GM19238 (cell line): ENCODE results near the gene TEKT2.

Experiments
- DNase-seq: peaks from one replicate; pipeline ENCODE4 v3.0.0; 2011; ENCODE audit warnings: low spot score; ENCODE audit not compliant: insufficient read length

TEKT2 gene

GRCh38 chr1:36087233-36088123, 3.6 kb downstream of the TEKT2 start:
- no peak for DNase-seq

GRCh38 chr1:36088265-36088576, 4.3 kb downstream of the TEKT2 start:
- DNase-seq, result no peak

- DNase-seq, result peak; percentile 94
Measured at GRCh38 chr1:36088577-36089392, 4.9 kb downstream of the TEKT2 start, which contains the start of gene ADPRS. ADPRS (plus strand) TSS chr1:36088892; CDS start chr1:36088905, 13 bp downstream.

- DNase-seq, result no peak
Measured at GRCh38 chr1:36089393-36090121, 5.7 kb downstream of the TEKT2 start.

- DNase-seq, result no peak
Measured at GRCh38 chr1:36091141-36091540, 7.2 kb downstream of the TEKT2 start.

GRCh38 chr1:36091698-36092097, 7.8 kb downstream of the TEKT2 start:
- DNase-seq, result no peak

- no peak for DNase-seq
Measured at GRCh38 chr1:36092166-36092797, 8.4 kb downstream of the TEKT2 start.

GRCh38 chr1:36092798-36093185, 8.9 kb downstream of the TEKT2 start:
- no peak for DNase-seq

GRCh38 chr1:36093226-36093625, 9.3 kb downstream of the TEKT2 start:
- DNase-seq, result no peak

- no peak for DNase-seq
Measured at GRCh38 chr1:36093929-36094328, 10.0 kb downstream of the TEKT2 start.

GRCh38 chr1:36094621-36095061, 10.7 kb downstream of the TEKT2 start:
- no peak for DNase-seq

GRCh38 chr1:36095760-36096405, 12.0 kb downstream of the TEKT2 start:
- no peak for DNase-seq

GRCh38 chr1:36096500-36097432, 12.9 kb downstream of the TEKT2 start:
- no peak for DNase-seq

- DNase-seq, result no peak
Measured at GRCh38 chr1:36097693-36098585, 14.0 kb downstream of the TEKT2 start.

- DNase-seq, result no peak
Measured at GRCh38 chr1:36098650-36099365, 14.9 kb downstream of the TEKT2 start.

- DNase-seq, result peak; percentile 78
Measured at GRCh38 chr1:36099681-36100341, 15.9 kb downstream of the TEKT2 start.

GRCh38 chr1:36100376-36100775, 16.5 kb downstream of the TEKT2 start:
- DNase-seq, result no peak
